Fibroblast of lung (primary cell): ENCODE data around the gene PHF14.

Source experiments
- EZH2 ChIP-seq: IDR thresholded peaks from 2 replicates; pipeline ENCODE4 v1.5.1; 2012; ENCODE audit warnings: low read length, control low read depth, mild to moderate bottlenecking; ENCODE audit errors: missing control alignments
- TF ChIP-seq, protein P1 (sequence below), 2 donors: IDR thresholded peaks in 1 of 2; conservative IDR thresholded peaks in 1 of 2; 1 replicate in 1 of 2; 2 replicates in 1 of 2; pipeline ENCODE4 v1.5.1; 2011 to 2012; ENCODE audit warnings: low read length in 2 of 2, control low read depth in 1 of 2, inconsistent platforms in 1 of 2, low read depth in 1 of 2, mild to moderate bottlenecking in 1 of 2

DNA sequence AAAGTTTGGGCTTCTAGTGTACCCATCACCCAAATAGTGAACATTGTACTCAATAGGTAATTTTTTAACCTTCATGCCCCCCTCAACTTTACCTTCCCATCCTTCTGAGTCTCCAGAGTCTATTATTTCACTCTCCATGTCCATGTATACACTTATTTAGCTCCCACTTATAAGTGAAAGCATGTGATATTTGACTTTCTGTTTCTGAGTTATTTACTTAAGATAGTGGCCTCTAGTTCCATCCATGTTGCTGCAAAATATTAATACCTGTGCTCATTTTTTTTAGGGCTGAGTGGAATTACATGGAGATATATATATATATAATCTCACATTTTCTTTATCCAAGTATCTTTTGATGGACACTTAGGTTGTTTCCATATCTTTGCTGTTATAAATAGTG lies 21.1 kb upstream of the PHF14 start:
- TF ChIP-seq, protein P1, sequence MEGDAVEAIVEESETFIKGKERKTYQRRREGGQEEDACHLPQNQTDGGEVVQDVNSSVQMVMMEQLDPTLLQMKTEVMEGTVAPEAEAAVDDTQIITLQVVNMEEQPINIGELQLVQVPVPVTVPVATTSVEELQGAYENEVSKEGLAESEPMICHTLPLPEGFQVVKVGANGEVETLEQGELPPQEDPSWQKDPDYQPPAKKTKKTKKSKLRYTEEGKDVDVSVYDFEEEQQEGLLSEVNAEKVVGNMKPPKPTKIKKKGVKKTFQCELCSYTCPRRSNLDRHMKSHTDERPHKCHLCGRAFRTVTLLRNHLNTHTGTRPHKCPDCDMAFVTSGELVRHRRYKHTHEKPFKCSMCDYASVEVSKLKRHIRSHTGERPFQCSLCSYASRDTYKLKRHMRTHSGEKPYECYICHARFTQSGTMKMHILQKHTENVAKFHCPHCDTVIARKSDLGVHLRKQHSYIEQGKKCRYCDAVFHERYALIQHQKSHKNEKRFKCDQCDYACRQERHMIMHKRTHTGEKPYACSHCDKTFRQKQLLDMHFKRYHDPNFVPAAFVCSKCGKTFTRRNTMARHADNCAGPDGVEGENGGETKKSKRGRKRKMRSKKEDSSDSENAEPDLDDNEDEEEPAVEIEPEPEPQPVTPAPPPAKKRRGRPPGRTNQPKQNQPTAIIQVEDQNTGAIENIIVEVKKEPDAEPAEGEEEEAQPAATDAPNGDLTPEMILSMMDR (conservative IDR thresholded peaks at IDR 0.05 in 1 of 2, IDR thresholded peaks at IDR 0.05 in 1 of 2; ENCODE audit: low read depth in 1 of 2, low read length in 2 of 2), result no peak
- TF ChIP-seq EZH2, result no peak
